Lower leg skin (tissue), 4 donors: ENCODE data around the gene CEACAM8. TPM values are rescaled to one million over a fixed set of nuclear protein-coding genes. Genes with fewer than 3 reads are reported as not detected.
"Not testable (repeated sequence)": the region's sequence is repeated elsewhere in the genome, so short reads cannot be mapped to it uniquely, and the experiment has no call there.

Experiments
- DNase-seq, 2 donors: peaks; one replicate each; pipeline ENCODE4 v3.0.0-alpha.2; 2019; ENCODE audit warnings: low spot score in 2 of 2
- H3K4me3 ChIP-seq: fragments of 200-600 bp; sonication (generic); 2 replicates; pipeline ENCODE4 v1.5.1; 2017; ENCODE audit warnings: mild to moderate bottlenecking, low read depth; ENCODE audit not compliant: poor library complexity, severe bottlenecking
- POLR2A ChIP-seq, 2 donors: fragments of 450-650 bp; IDR thresholded peaks; one replicate each; pipeline ENCODE4 v1.6.1; 2016 to 2017; ENCODE audit warnings: antibody characterized with exemption in 2 of 2, mild to moderate bottlenecking in 1 of 2, moderate library complexity in 1 of 2
- WGBS, 2 donors: methylation state at CpG; one replicate each; pipeline ENCODE4 v1.1.5; 2018; 5-methylcytosine and 5-hydroxymethylcytosine counted together
- intact Hi-C: fragments of 100-400 bp; cut with DNase I; formaldehyde crosslinking; loops from one replicate; pipeline ENCODE4 v1.15.0; 2023; ENCODE audit warnings: low total_unique reads
- total RNA-seq, 4 donors: library from RNA; depleted of rRNA; stranded (reverse); fragments of >200 nt; gene quantifications; one replicate each; pipeline ENCODE4 v1.1.0, GENCODE V29; 2016
- TF ChIP-seq, protein P1 (sequence below), 3 donors: fragments of 450-650 bp; IDR thresholded peaks; one replicate each; pipeline ENCODE4 v1.5.1; 2016; ENCODE audit warnings: antibody characterized with exemption in 3 of 3, mild to moderate bottlenecking in 3 of 3, moderate library complexity in 2 of 3

The CEACAM8 gene
- total RNA-seq, 4 donors from 2014 or later: not detected

DNA sequence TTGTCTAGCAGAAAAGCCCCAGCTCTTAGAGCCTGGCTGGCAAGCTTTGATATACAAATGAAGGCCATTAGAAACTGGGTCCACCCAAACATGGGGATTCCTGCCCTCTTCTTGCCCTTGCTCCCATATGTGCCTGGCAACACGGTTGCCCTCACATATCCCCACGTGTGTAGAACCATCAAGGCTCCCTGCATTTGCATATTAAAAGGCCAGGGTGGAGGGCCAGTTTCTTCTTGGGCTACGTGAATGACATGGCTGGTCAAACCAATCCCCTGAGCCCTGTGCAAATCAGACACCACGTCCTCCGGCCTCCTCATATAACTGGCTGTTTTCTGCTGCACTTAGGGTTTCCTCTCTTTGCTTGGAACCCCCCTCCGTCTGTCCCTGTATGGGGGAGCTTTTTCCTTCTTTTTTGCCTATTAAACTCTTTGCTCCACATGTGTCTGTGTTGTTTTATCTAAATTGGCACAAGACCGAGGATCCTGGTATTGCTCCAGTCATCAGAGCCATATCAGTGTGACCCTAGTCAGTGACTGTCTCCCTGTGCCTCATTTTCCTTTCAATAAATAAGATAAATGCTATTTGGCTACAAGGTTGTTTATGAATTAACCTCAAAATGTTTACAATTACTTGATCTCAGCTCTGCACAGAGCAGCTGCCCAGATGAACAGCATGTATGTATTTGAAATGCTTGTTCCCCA, 36.1 kb downstream of the CEACAM8 start:
- TF ChIP-seq, protein P1, sequence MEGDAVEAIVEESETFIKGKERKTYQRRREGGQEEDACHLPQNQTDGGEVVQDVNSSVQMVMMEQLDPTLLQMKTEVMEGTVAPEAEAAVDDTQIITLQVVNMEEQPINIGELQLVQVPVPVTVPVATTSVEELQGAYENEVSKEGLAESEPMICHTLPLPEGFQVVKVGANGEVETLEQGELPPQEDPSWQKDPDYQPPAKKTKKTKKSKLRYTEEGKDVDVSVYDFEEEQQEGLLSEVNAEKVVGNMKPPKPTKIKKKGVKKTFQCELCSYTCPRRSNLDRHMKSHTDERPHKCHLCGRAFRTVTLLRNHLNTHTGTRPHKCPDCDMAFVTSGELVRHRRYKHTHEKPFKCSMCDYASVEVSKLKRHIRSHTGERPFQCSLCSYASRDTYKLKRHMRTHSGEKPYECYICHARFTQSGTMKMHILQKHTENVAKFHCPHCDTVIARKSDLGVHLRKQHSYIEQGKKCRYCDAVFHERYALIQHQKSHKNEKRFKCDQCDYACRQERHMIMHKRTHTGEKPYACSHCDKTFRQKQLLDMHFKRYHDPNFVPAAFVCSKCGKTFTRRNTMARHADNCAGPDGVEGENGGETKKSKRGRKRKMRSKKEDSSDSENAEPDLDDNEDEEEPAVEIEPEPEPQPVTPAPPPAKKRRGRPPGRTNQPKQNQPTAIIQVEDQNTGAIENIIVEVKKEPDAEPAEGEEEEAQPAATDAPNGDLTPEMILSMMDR (IDR thresholded peaks at IDR 0.05): no peak
- intact Hi-C loops: no loop called here
- no peak overlapping the region for H3K4me3 ChIP-seq
- 65 to 68% methylated on average over 7 of the region's 7 CpGs for WGBS, 2 donors
- DNase-seq: no peak

DNA sequence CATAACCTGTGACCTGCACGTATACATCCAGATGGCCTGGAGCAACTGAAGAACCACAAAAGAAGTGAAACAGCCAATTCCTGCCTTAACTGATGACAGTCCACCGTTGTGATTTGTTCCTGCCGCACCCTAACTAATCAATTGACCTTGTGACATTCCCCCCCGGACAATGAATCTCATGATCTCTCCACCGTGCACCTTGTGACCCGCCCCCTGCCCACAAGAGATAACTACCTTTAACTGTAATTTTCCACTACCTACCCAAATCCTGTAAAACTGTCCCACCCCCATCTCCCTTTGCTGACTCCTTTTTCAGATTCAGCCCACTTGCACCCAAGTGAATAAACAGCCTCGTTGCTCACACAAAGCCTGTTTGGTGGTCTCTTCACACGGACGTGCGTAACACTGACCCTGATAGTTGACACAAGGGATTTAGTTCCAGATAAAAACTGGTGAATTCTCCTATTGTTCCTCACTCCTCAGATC, 37.3 kb downstream of the CEACAM8 start:
- DNase-seq: not testable (repeated sequence)

DNA sequence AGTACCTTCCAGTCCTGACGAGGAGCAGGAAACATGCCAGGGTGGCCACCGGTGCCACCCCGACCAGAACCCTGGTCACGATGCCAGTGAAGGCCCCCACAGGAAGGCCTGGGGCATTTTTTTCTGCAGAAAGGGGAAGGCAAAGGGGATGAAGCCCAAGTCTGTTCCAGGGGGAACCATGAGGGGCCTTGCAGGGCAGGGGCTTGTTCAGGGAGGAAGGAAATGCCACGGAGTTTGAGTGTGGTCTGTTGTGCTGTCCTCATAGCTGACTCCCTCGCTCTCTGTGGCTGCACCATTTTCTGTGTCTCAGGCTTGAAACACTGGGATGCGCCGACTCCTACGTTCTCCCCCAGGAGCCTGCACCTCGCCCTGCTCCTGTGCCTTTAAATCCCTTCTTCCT, 38.9 kb downstream of the CEACAM8 start:
- peak in 1 of 2 donors; percentile 69 for DNase-seq
- intact Hi-C loops: no loop called here
- TF ChIP-seq, protein P1 (IDR thresholded peaks at IDR 0.05): no peak
- no peak for TF ChIP-seq POLR2A (IDR thresholded peaks at IDR 0.05)
- WGBS, 2 donors: 46 to 55% methylated on average over 10 of the region's 10 CpGs
- H3K4me3 ChIP-seq: no peak overlapping the region

More for the DNA sequence above, 37.3 kb downstream of the CEACAM8 start:
- H3K4me3 ChIP-seq, intact Hi-C loops: not testable (repeated sequence)
- WGBS, 2 donors: 84 to 85% methylated on average over 10 of the region's 10 CpGs

DNA sequence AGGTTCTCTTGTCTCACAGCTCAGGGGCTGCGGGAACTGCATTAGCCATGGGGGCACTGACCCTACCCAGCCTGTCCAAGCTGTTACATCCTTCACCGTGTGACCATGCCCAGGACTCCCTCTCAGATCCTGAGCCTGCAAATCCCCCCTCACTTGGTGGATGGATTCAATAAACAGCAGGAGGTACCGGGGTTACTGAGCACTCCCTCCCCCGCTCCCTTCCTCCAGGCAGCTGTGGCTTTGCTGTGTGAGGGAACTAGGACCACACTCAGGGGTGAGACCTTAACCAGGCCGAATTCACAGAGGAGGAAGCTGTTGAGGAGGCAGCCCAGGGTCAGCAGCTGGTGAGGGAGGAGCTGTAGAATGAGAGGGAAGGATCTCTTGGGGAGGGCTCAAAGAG, 39.4 kb downstream of the CEACAM8 start:
- no peak for DNase-seq
- intact Hi-C loops: no loop called here
- 48 to 61% methylated on average over 5 of the region's 5 CpGs for WGBS, 2 donors
- no peak overlapping the region for H3K4me3 ChIP-seq
- TF ChIP-seq, protein P1 (IDR thresholded peaks at IDR 0.05): no peak
- TF ChIP-seq POLR2A (IDR thresholded peaks at IDR 0.05): no peak

DNA sequence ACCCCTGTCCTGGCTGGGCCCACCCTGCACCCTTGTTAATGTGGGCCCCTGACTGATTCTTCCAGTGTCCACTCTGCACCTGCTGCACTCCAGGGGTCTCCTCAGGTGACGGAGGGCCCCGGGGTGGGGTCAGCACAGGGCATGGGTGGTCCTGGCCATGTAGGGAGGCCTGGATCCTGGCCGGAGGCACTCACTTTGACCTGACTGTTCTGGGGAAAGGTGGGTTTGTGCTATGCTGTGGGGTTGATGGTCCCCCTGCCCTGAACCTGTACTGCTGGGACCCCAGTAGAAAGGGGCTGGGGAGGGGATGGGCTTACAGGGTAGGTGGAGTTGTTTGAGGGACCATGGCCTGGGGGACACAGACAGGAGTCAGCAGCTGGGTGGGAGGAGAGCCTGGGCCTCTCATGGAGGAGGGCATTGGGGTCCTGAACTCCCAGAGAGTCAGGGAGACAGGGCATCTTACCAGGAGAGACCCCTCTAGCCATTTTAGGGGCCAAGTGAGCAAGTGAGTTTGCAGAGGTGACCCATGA, 40.6 kb downstream of the CEACAM8 start:
- peak in 1 of 2 donors; percentile 42 for DNase-seq
- 84 to 98% methylated on average over 3 of the region's 3 CpGs for WGBS, 2 donors
- no peak for TF ChIP-seq POLR2A (IDR thresholded peaks at IDR 0.05)
- TF ChIP-seq, protein P1 (IDR thresholded peaks at IDR 0.05): no peak
- no peak overlapping the region for H3K4me3 ChIP-seq
- intact Hi-C loops: no loop called here

DNA sequence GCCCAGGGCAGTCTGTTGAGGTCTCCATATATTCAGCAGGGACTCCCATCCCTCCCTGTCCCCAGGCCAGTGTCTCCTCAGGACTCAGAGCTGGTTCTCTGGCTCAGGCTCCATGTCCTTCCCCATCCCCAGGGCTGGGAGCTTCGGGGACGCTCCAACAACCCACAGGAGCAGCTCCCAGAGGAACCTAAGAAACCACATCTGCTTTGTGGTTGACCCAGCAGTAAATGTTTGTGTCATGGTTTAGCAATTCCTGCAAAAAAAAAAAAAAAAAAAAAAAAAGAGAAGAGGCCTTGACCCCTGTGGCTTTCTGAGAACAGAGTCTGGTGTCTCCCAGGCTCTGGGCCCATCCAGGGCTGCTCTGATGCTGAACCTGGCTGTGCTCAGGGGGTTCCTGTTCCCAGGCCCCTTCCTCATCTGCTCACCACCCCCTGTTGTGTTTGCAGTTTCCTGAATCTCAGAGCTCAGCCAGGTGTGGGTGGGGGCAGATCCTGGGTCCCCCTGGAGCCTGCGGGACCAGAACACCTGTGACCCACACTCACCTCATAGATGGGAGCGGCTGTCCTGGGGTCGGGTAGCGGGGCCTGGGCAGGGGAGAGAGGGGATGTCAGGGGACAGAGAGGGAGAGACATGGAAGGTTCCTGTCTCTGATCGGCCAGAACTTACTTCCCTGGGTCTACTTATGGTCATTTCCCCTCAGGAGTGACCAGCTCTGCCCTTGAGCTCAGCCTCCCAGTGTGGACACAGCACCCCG, 41.3 kb downstream of the CEACAM8 start:
- TF ChIP-seq, protein P1 (IDR thresholded peaks at IDR 0.05): no peak
- no peak for TF ChIP-seq POLR2A (IDR thresholded peaks at IDR 0.05)
- intact Hi-C loops: no loop called here
- peak in 1 of 2 donors; percentile 72 for DNase-seq
- H3K4me3 ChIP-seq: no peak overlapping the region
- 78 to 79% methylated on average over 8 of the region's 8 CpGs for WGBS, 2 donors
